HEK293T (cell line): ENCODE results near the gene MKRN2OS.

Experiments
- ARNT ChIP-seq: fragments of 450-650 bp; IDR thresholded peaks from 2 replicates; pipeline ENCODE4 v1.6.1; 2017; ENCODE audit warnings: mild to moderate bottlenecking
- BHLHE40 ChIP-seq: fragments of 450-650 bp; IDR thresholded peaks from 2 replicates; pipeline ENCODE4 v1.6.1; 2016; ENCODE audit warnings: mild to moderate bottlenecking, moderate library complexity, borderline replicate concordance
- CTBP1 ChIP-seq: fragments of 450-650 bp; IDR thresholded peaks from 2 replicates; pipeline ENCODE4 v1.6.1; 2016; ENCODE audit warnings: borderline replicate concordance
- FOXA1 ChIP-seq: fragments of 450-650 bp; IDR thresholded peaks from 2 replicates; pipeline ENCODE4 v1.6.1; 2016; ENCODE audit warnings: mild to moderate bottlenecking
- FOXK2 ChIP-seq: fragments of 450-650 bp; IDR thresholded peaks from 2 replicates; pipeline ENCODE4 v1.6.1; 2016; ENCODE audit warnings: mild to moderate bottlenecking
- FOXM1 ChIP-seq: fragments of 450-650 bp; IDR thresholded peaks from 2 replicates; pipeline ENCODE4 v1.6.1; 2017; ENCODE audit warnings: mild to moderate bottlenecking, borderline replicate concordance
- L3MBTL2 ChIP-seq: fragments of 450-650 bp; conservative IDR thresholded peaks from 2 replicates; pipeline ENCODE4 v1.6.1; 2016; ENCODE audit warnings: mild to moderate bottlenecking
- LEF1 ChIP-seq: fragments of 450-650 bp; IDR thresholded peaks from 2 replicates; pipeline ENCODE4 v1.6.1; 2017; ENCODE audit warnings: mild to moderate bottlenecking, borderline replicate concordance
- NFRKB ChIP-seq: fragments of 450-650 bp; IDR thresholded peaks from 2 replicates; pipeline ENCODE4 v1.6.1; 2016; ENCODE audit warnings: mild to moderate bottlenecking, moderate library complexity
- SP1 ChIP-seq: fragments of 450-650 bp; IDR thresholded peaks from 2 replicates; pipeline ENCODE4 v1.6.1; 2017
- SUZ12 ChIP-seq: fragments of 450-650 bp; IDR thresholded peaks from 2 replicates; pipeline ENCODE4 v1.6.1; 2016; ENCODE audit warnings: mild to moderate bottlenecking
- TARDBP ChIP-seq: fragments of 450-650 bp; IDR thresholded peaks from 2 replicates; pipeline ENCODE4 v1.6.1; 2016
- ZNF384 ChIP-seq: fragments of 450-650 bp; IDR thresholded peaks from 2 replicates; pipeline ENCODE4 v1.6.1; 2016

DNA sequence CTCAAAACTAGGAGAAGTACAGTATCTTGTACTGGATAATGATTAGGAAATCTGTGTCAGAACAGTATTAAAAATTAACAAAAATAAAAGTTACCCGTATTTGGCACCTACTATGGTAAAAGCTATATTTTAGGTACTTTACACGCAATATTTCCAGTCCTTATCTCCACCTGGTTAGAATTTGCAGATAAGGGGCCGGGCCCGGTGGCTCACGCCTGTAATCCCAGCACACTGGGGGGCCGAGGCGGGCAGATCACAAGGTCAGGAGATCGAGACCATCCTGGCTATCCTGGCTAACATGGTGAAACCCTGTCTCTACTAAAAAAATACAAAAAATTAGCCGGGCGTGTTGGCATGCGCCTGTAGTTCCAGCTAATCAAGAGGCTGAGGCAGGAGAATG is 28.4 kb downstream of the MKRN2OS start:
- TF ChIP-seq ZNF384 (no peak), NFRKB (no peak), BHLHE40 (no peak), FOXA1 (no peak), SP1 (no peak), SUZ12 (no peak), FOXM1 (no peak), L3MBTL2 (no peak), FOXK2 (no peak), LEF1 (no peak), ARNT (no peak), TARDBP (no peak), CTBP1 (no peak)
